SK-N-SH (cell line): ENCODE data around the gene TRIL. TPM values are rescaled to one million over a fixed set of nuclear protein-coding genes. Genes with fewer than 3 reads are reported as not detected.

ENCODE experiments used
- CTCF ChIA-PET: fragments of 300-600, 350-600 bp; formaldehyde crosslinking; extraction: SDS; loops from one replicate; lab custom pipeline; 2021; lab: Yijun Ruan, JAX
- POLR2A ChIA-PET: fragments of 350-600 bp; sonication (Branson Sonifier 250); formaldehyde crosslinking; extraction: SDS; loops from one replicate; lab custom pipeline; 2020; ENCODE audit warnings: antibody characterized with exemption, inconsistent platforms; lab: Yijun Ruan, JAX
- DNase-seq: peaks from one replicate; pipeline ENCODE4 v3.0.0; 2012
- H2AFZ ChIP-seq: fragments of 200-600 bp; sonication (generic); 2 replicates; pipeline ENCODE4 v1.8.1; 2016; ENCODE audit warnings: antibody characterized with exemption, mild to moderate bottlenecking, low read depth
- H3F3A ChIP-seq: fragments of 200-600 bp; sonication (generic); replicated peaks from 2 replicates; pipeline ENCODE3; 2016; ENCODE audit warnings: antibody characterized with exemption, mild to moderate bottlenecking; ENCODE audit not compliant: insufficient read depth
- H3K27ac ChIP-seq, 2 experiments: fragments of 200-500 bp in 1 of 2; fragments of 200-600 bp in 1 of 2; sonication (Bioruptor generic) in 1 of 2; sonication (generic), shearing (Covaris generic) in 1 of 2; 2 replicates each; pipeline versions ENCODE4 v1.5.1 to v1.6.1; 2014 to 2016; ENCODE audit warnings: low read depth in 2 of 2, inconsistent platforms in 1 of 2, low read length in 1 of 2, mild to moderate bottlenecking in 1 of 2, mixed read lengths in 1 of 2
- H3K27me3 ChIP-seq: fragments of 200-600 bp; sonication (generic), shearing (Covaris generic); 2 replicates; pipeline ENCODE4 v1.6.1; 2016; ENCODE audit warnings: mixed run types; ENCODE audit not compliant: insufficient read depth
- H3K36me3 ChIP-seq, 2 experiments: fragments of 200-500 bp in 1 of 2; fragments of 200-600 bp in 1 of 2; sonication (Bioruptor generic) in 1 of 2; sonication (generic) in 1 of 2; replicated peaks in 1 of 2; 2 replicates each; pipeline versions ENCODE3 to v1.5.1; 2014 to 2016; ENCODE audit warnings: low read length in 1 of 2, mild to moderate bottlenecking in 1 of 2; ENCODE audit not compliant: insufficient read depth in 2 of 2, control insufficient read depth in 1 of 2
- H3K4me1 ChIP-seq, 2 experiments: fragments of 200-500 bp in 1 of 2; fragments of 200-600 bp in 1 of 2; sonication (Bioruptor generic) in 1 of 2; sonication (generic), shearing (Covaris generic) in 1 of 2; 2 replicates each; pipeline versions ENCODE4 v1.5.1 to v1.6.1; 2014 to 2016; ENCODE audit warnings: low read depth in 1 of 2, low read length in 1 of 2, mixed run types in 1 of 2; ENCODE audit not compliant: insufficient read depth in 2 of 2, control insufficient read depth in 1 of 2
- H3K4me2 ChIP-seq: fragments of 200-600 bp; sonication (generic), shearing (Covaris generic); 2 replicates; pipeline ENCODE4 v1.6.1; 2017; ENCODE audit warnings: mixed run types
- H3K4me3 ChIP-seq, 2 experiments: fragments of 200-500 bp in 1 of 2; fragments of 200-600 bp in 1 of 2; sonication (Bioruptor generic) in 1 of 2; sonication (generic), shearing (Covaris generic) in 1 of 2; 2 replicates each; pipeline versions ENCODE4 v1.5.1 to v1.8.1; 2014 to 2016; ENCODE audit warnings: low read depth in 2 of 2, inconsistent platforms in 1 of 2, low read length in 1 of 2, mild to moderate bottlenecking in 1 of 2, mixed read lengths in 1 of 2, moderate library complexity in 1 of 2
- H3K79me2 ChIP-seq: fragments of 200-600 bp; sonication (generic); 2 replicates; pipeline ENCODE4 v1.8.1; 2017; ENCODE audit warnings: mild to moderate bottlenecking; ENCODE audit not compliant: insufficient read depth
- H3K9ac ChIP-seq: fragments of 200-600 bp; sonication (generic); 2 replicates; pipeline ENCODE4 v1.6.1; 2017; ENCODE audit warnings: mixed run types
- H3K9me2 ChIP-seq: fragments of 200-600 bp; sonication (generic); 2 replicates; pipeline ENCODE4 v1.6.1; 2017; ENCODE audit warnings: mixed run types
- H3K9me3 ChIP-seq: fragments of 200-600 bp; sonication (generic); 2 replicates; pipeline ENCODE4 v1.6.1; 2017; ENCODE audit warnings: mixed run types, mild to moderate bottlenecking, moderate library complexity
- H4K20me1 ChIP-seq: fragments of 200-600 bp; sonication (generic); 2 replicates; pipeline ENCODE4 v1.6.1; 2017; ENCODE audit warnings: mild to moderate bottlenecking, mixed run types; ENCODE audit not compliant: insufficient read depth
- CTCF ChIP-seq: fragments of 200-600 bp; sonication (generic); IDR thresholded peaks from 2 replicates; pipeline ENCODE4 v1.6.1; 2017; ENCODE audit warnings: antibody characterized with exemption, mild to moderate bottlenecking, moderate library complexity
- ELF1 ChIP-seq: IDR thresholded peaks from 2 replicates; pipeline ENCODE4 v1.4.0; 2012
- EP300 ChIP-seq, 2 experiments: IDR thresholded peaks; 2 replicates each; pipeline versions ENCODE4 v1.4.0 to v1.6.1; 2012; ENCODE audit warnings: borderline replicate concordance in 1 of 2, low read depth in 1 of 2, low read length in 1 of 2
- EZH2phosphoT487 ChIP-seq: fragments of 200-600 bp; sonication (generic); IDR thresholded peaks from 2 replicates; pipeline ENCODE4 v1.6.1; 2017; ENCODE audit warnings: low read depth, mixed run types, mild to moderate bottlenecking, antibody characterized with exemption, moderate library complexity, borderline replicate concordance
- FOSL2 ChIP-seq: IDR thresholded peaks from 2 replicates; pipeline ENCODE4 v1.4.0; 2012; ENCODE audit warnings: low read depth, mild to moderate bottlenecking, moderate library complexity, borderline replicate concordance
- FOXJ3 ChIP-seq: sonication (generic); formaldehyde crosslinking; IDR thresholded peaks from 2 replicates; pipeline ENCODE4 v1.5.1; 2020; ENCODE audit warnings: mild to moderate bottlenecking, missing genetic modification reagents
- GATA2 ChIP-seq: sonication (generic); formaldehyde crosslinking; IDR thresholded peaks from 2 replicates; pipeline ENCODE4 v1.5.0; 2020; ENCODE audit warnings: mild to moderate bottlenecking, missing genetic modification reagents
- MAX ChIP-seq: IDR thresholded peaks from 2 replicates; pipeline ENCODE4 v1.4.0; 2012; ENCODE audit warnings: low read depth
- MEF2A ChIP-seq: IDR thresholded peaks from 2 replicates; pipeline ENCODE4 v1.4.0; 2012; ENCODE audit warnings: low read depth, borderline replicate concordance
- NFIC ChIP-seq: IDR thresholded peaks from 2 replicates; pipeline ENCODE4 v1.4.0; 2012; ENCODE audit warnings: borderline replicate concordance
- PBX3 ChIP-seq: IDR thresholded peaks from 2 replicates; pipeline ENCODE4; 2012
- POLR2AphosphoS5 ChIP-seq: IDR thresholded peaks from 2 replicates; pipeline ENCODE4 v1.6.1; 2012; ENCODE audit warnings: low read depth, low read length
- RCOR1 ChIP-seq: fragments of 150-350 bp; IDR thresholded peaks from 2 replicates; pipeline ENCODE4 v1.6.1; 2017; ENCODE audit warnings: antibody characterized with exemption, low read length
- SIN3A ChIP-seq: IDR thresholded peaks from 2 replicates; pipeline ENCODE4 v1.6.1; 2012; ENCODE audit warnings: low read depth, mild to moderate bottlenecking, low read length, moderate library complexity, borderline replicate concordance
- TAF1 ChIP-seq: IDR thresholded peaks from 2 replicates; pipeline ENCODE4 v1.6.1; 2012; ENCODE audit warnings: low read depth, mild to moderate bottlenecking, low read length, moderate library complexity, borderline replicate concordance
- TCF12 ChIP-seq: IDR thresholded peaks from 2 replicates; pipeline ENCODE4 v1.4.0; 2012
- TEAD4 ChIP-seq: IDR thresholded peaks from 2 replicates; pipeline ENCODE4 v1.4.0; 2012; ENCODE audit warnings: mild to moderate bottlenecking, borderline replicate concordance; ENCODE audit not compliant: insufficient read depth
- YY1 ChIP-seq: IDR thresholded peaks from 2 replicates; pipeline ENCODE4 v1.4.0; 2012; ENCODE audit warnings: low read depth, mild to moderate bottlenecking
- ZBTB33 ChIP-seq: IDR thresholded peaks from 2 replicates; pipeline ENCODE4 v1.4.0; 2012; ENCODE audit warnings: low read depth, borderline replicate concordance
- WGBS: methylation state at CpG from one replicate; pipeline ENCODE4 v1.1.6; 2017; ENCODE audit warnings: low lambda C conversion rate; 5-methylcytosine and 5-hydroxymethylcytosine counted together
- polyA plus RNA-seq, 3 experiments: library from polyadenylated mRNA; depleted of rRNA; stranded (reverse); fragments of >200 nt; gene quantifications; 2 replicates each; pipeline ENCODE4 v1.2.3, GENCODE V29; 2012
- TF ChIP-seq, protein P1 (sequence below): IDR thresholded peaks from 2 replicates; pipeline ENCODE4 v1.4.0; 2012; ENCODE audit warnings: low read depth, borderline replicate concordance
- TF ChIP-seq, protein P2 (sequence below): fragments of 150-350 bp; IDR thresholded peaks from 2 replicates; pipeline ENCODE4 v1.6.1; 2017; ENCODE audit warnings: antibody characterized with exemption, low read length, low read depth, borderline replicate concordance
- TF ChIP-seq, protein P3 (sequence below): IDR thresholded peaks from 2 replicates; pipeline ENCODE4 v1.6.1; 2012; ENCODE audit warnings: mild to moderate bottlenecking, low read depth, low read length, moderate library complexity

The TRIL gene
- polyA plus RNA-seq, 1 of the 3 experiments (the other 2 are of a cell fraction) = 0.18 TPM

DNA sequence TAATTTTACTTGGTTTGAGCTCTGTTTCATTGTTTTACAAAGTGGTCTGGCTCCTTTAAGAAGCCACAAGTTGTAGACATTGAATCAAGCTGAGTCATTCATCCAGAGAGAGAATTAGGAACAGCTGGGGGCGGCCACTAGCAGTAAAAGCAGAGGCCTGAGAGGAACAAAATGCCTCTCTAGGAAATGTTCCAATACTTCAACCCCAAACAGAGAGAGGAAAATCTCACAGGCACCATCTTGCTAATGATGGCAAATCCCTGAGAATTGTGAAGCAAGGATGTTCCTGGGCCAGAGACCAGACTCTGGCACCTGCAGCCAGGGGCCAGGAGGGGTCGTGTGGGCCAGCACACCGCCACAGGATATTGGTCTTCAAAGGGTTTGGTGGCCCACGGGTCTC is 26.5 kb upstream of the TRIL start:
- H4K20me1 ChIP-seq = no peaks in the 10 kb centered on the region
- H3K9ac ChIP-seq = no peak overlapping the region; the same call in 1 of the 2 replicates
- peak overlapping the region; percentile 86 for H2AFZ ChIP-seq
- peaks cover 4% of the 10 kb centered on the region for H3F3A ChIP-seq
- WGBS = 66% methylated on average over 4 of the region's 4 CpGs
- H3K4me2 ChIP-seq = peak overlapping the region; percentile 52; the same call in 1 of the 2 replicates
- CTCF ChIA-PET = interaction anchor here (0.8 to 9.1 kb wide), 7 partner anchors 20 to 117 kb away, joined by 3 to 66 read pairs (median 4); no protein-coding TSS in a partner anchor
- H3K27me3 ChIP-seq = no peaks in the 10 kb centered on the region
- no peaks in the 10 kb centered on the region for H3K9me2 ChIP-seq
- POLR2A ChIA-PET = interaction anchor here (0.6 to 5.7 kb wide), 3 partner anchors 27 to 35 kb away, joined by 3 to 62 read pairs (median 14); partner anchors contain the start of gene TRIL
- peak overlapping the region; percentile 85 to 97 for H3K27ac ChIP-seq
- no peak overlapping the region; a peak in 1 of 4 replicates for H3K4me3 ChIP-seq
- peaks cover 26 to 62% of the 10 kb centered on the region in 2 experiments for H3K4me1 ChIP-seq
- no peaks in the 10 kb centered on the region for H3K36me3 ChIP-seq
- no peaks in the 10 kb centered on the region for H3K9me3 ChIP-seq
- no peaks in the 10 kb centered on the region for H3K79me2 ChIP-seq
- peak; percentile 42 for DNase-seq
- TF ChIP-seq NFIC (peak; percentile 50; the same call in 1 of the 2 replicates), ELF1 (no peak), EZH2phosphoT487 (no peak), RCOR1 (no peak), FOXJ3 (CRISPR knock-in tag) (no peak), TCF12 (peak; percentile 97), MEF2A (peak; percentile 24; the same call in 1 of the 2 replicates), TEAD4 (peak; percentile 37; the same call in 1 of the 2 replicates), FOSL2 (peak; percentile 90), GATA2 (CRISPR knock-in tag) (no peak), TAF1 (0 out of 2 replicates have a peak, but pooled peaks have one; percentile 52), CTCF (no peak), YY1 (0 out of 2 replicates have a peak, but pooled peaks have one; percentile 49), SIN3A (no peak), EP300 (IDR thresholded peaks at IDR 0.05; ENCODE audit: borderline replicate concordance in 1 of 2, low read depth in 1 of 2, low read length in 1 of 2) (peak; percentile 58 to 79; a peak in 3 of 4 replicates), MAX (peak; percentile 69), PBX3 (peak; percentile 49), ZBTB33 (no peak), POLR2AphosphoS5 (peak; percentile 50; the same call in 1 of the 2 replicates)
- TF ChIP-seq, protein P1, sequence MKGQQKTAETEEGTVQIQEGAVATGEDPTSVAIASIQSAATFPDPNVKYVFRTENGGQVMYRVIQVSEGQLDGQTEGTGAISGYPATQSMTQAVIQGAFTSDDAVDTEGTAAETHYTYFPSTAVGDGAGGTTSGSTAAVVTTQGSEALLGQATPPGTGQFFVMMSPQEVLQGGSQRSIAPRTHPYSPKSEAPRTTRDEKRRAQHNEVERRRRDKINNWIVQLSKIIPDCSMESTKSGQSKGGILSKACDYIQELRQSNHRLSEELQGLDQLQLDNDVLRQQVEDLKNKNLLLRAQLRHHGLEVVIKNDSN = peak; percentile 8; the same call in 1 of the 2 replicates
- TF ChIP-seq, protein P2, sequence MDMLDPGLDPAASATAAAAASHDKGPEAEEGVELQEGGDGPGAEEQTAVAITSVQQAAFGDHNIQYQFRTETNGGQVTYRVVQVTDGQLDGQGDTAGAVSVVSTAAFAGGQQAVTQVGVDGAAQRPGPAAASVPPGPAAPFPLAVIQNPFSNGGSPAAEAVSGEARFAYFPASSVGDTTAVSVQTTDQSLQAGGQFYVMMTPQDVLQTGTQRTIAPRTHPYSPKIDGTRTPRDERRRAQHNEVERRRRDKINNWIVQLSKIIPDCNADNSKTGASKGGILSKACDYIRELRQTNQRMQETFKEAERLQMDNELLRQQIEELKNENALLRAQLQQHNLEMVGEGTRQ = no peak
- TF ChIP-seq, protein P3, sequence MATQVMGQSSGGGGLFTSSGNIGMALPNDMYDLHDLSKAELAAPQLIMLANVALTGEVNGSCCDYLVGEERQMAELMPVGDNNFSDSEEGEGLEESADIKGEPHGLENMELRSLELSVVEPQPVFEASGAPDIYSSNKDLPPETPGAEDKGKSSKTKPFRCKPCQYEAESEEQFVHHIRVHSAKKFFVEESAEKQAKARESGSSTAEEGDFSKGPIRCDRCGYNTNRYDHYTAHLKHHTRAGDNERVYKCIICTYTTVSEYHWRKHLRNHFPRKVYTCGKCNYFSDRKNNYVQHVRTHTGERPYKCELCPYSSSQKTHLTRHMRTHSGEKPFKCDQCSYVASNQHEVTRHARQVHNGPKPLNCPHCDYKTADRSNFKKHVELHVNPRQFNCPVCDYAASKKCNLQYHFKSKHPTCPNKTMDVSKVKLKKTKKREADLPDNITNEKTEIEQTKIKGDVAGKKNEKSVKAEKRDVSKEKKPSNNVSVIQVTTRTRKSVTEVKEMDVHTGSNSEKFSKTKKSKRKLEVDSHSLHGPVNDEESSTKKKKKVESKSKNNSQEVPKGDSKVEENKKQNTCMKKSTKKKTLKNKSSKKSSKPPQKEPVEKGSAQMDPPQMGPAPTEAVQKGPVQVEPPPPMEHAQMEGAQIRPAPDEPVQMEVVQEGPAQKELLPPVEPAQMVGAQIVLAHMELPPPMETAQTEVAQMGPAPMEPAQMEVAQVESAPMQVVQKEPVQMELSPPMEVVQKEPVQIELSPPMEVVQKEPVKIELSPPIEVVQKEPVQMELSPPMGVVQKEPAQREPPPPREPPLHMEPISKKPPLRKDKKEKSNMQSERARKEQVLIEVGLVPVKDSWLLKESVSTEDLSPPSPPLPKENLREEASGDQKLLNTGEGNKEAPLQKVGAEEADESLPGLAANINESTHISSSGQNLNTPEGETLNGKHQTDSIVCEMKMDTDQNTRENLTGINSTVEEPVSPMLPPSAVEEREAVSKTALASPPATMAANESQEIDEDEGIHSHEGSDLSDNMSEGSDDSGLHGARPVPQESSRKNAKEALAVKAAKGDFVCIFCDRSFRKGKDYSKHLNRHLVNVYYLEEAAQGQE = no peak
